SK-N-SH (cell line): Measurements from ENCODE around the gene AIFM3.

Source experiments
- CTCF ChIP-seq: fragments of 200-600 bp; sonication (generic); IDR thresholded peaks from 2 replicates; pipeline ENCODE4 v1.6.1; 2017; ENCODE audit warnings: antibody characterized with exemption, mild to moderate bottlenecking, moderate library complexity
- EP300 ChIP-seq, 2 experiments: IDR thresholded peaks; 2 replicates each; pipeline versions ENCODE4 v1.4.0 to v1.6.1; 2012; ENCODE audit warnings: borderline replicate concordance in 1 of 2, low read depth in 1 of 2, low read length in 1 of 2
- EZH2phosphoT487 ChIP-seq: fragments of 200-600 bp; sonication (generic); IDR thresholded peaks from 2 replicates; pipeline ENCODE4 v1.6.1; 2017; ENCODE audit warnings: low read depth, mixed run types, mild to moderate bottlenecking, antibody characterized with exemption, moderate library complexity, borderline replicate concordance
- FOXM1 ChIP-seq: IDR thresholded peaks from 2 replicates; pipeline ENCODE4 v1.4.0; 2012; ENCODE audit warnings: low read depth, mild to moderate bottlenecking
- IRF3 ChIP-seq: fragments of 150-350 bp; IDR thresholded peaks from 2 replicates; pipeline ENCODE4 v1.6.1; 2016; ENCODE audit warnings: mild to moderate bottlenecking, low read depth, low read length
- MAX ChIP-seq: IDR thresholded peaks from 2 replicates; pipeline ENCODE4 v1.4.0; 2012; ENCODE audit warnings: low read depth
- PBX3 ChIP-seq: IDR thresholded peaks from 2 replicates; pipeline ENCODE4; 2012
- POLR2AphosphoS5 ChIP-seq: IDR thresholded peaks from 2 replicates; pipeline ENCODE4 v1.6.1; 2012; ENCODE audit warnings: low read depth, low read length
- RAD21 ChIP-seq: IDR thresholded peaks from 2 replicates; pipeline ENCODE4 v1.6.1; 2012; ENCODE audit warnings: mild to moderate bottlenecking, low read length
- REST ChIP-seq: IDR thresholded peaks from 2 replicates; pipeline ENCODE4 v1.6.1; 2012; ENCODE audit warnings: mild to moderate bottlenecking, low read depth, low read length, moderate library complexity
- SIN3A ChIP-seq: IDR thresholded peaks from 2 replicates; pipeline ENCODE4 v1.6.1; 2012; ENCODE audit warnings: low read depth, mild to moderate bottlenecking, low read length, moderate library complexity, borderline replicate concordance
- TAF1 ChIP-seq: IDR thresholded peaks from 2 replicates; pipeline ENCODE4 v1.6.1; 2012; ENCODE audit warnings: low read depth, mild to moderate bottlenecking, low read length, moderate library complexity, borderline replicate concordance

- TF ChIP-seq EP300 (IDR thresholded peaks at IDR 0.05; ENCODE audit: borderline replicate concordance in 1 of 2, low read depth in 1 of 2, low read length in 1 of 2): no peak
- no peak for TF ChIP-seq PBX3
- no peak for TF ChIP-seq CTCF
- no peak for TF ChIP-seq IRF3
- TF ChIP-seq MAX: no peak
- TF ChIP-seq REST: no peak
- no peak for TF ChIP-seq EZH2phosphoT487
- no peak for TF ChIP-seq FOXM1
- peak; percentile 25; the same call in 1 of the 2 replicates for TF ChIP-seq POLR2AphosphoS5
- no peak for TF ChIP-seq TAF1
- no peak for TF ChIP-seq RAD21
- no peak for TF ChIP-seq SIN3A
Observed at GRCh38 chr22:21000207-21000986, 33.3 kb downstream of the AIFM3 start.
